ENCODE measurements around the gene PRKG1. TPM values are rescaled to one million over a fixed set of nuclear protein-coding genes. Genes with fewer than 3 reads are reported as not detected.

Gene PRKG1
- total and polyA plus RNA-seq, 7 experiments from 2014 or later = 0.19 TPM; not detected in 6

- ATAC-seq (no peak), DNase-seq (no peak)
- Mint-ChIP-seq H3K9me3 (peaks cover 0 to 2% (median 0%) of the 10 kb centered on the region in 11 donors), H3K4me3 (no peak overlapping the region), H3K27ac (peak overlapping the region in 1 of 9 donors; percentile 10), H3K27me3 (peaks cover 0 to 6% (median 0%) of the 10 kb centered on the region in 5 donors), H3K36me3 (no peaks in the 10 kb centered on the region), H3K4me1 (no peaks in the 10 kb centered on the region)
- Histone ChIP-seq H3K36me3 (ENCODE audit: control insufficient read depth in 2 of 3, insufficient read depth in 3 of 3, low read length in 3 of 3) (no peaks in the 10 kb centered on the region), H3K9me3 (ENCODE audit: control insufficient read depth in 2 of 3, low read length in 3 of 3) (no peaks in the 10 kb centered on the region), H3K27ac (ENCODE audit: low read depth, low read length) (no peak overlapping the region), H3K27me3 (ENCODE audit: control insufficient read depth in 2 of 2, insufficient read depth in 2 of 2, low read length in 2 of 2) (no peaks in the 10 kb centered on the region), H3K4me3 (ENCODE audit: low read length) (no peak overlapping the region), H3K4me1 (ENCODE audit: control insufficient read depth in 2 of 2, insufficient read depth in 2 of 2, low read length in 2 of 2) (no peaks in the 10 kb centered on the region)
- intact Hi-C loops (cut with micrococcal nuclease) = no loop called here
- ChIA-PET CTCF (no interaction called here), POLR2A (no interaction called here)
Measured at GRCh38 chr10:51400392-51401096, 326.3 kb downstream of the PRKG1 start.

GRCh38 chr10:51403521-51403920 lies 329.2 kb downstream of the PRKG1 start:
- H3K27me3 Mint-ChIP-seq = peaks cover 0 to 4% (median 0%) of the 10 kb centered on the region in 5 donors
- DNase-seq (no peak), ATAC-seq (no peak)
- H3K36me3 Mint-ChIP-seq = no peaks in the 10 kb centered on the region
- no peak overlapping the region for H3K4me3 Mint-ChIP-seq
- H3K4me1 Mint-ChIP-seq = no peaks in the 10 kb centered on the region
- ChIA-PET CTCF (no interaction called here), POLR2A (no interaction called here)
- H3K27ac Mint-ChIP-seq = no peak overlapping the region
- Histone ChIP-seq H3K36me3 (ENCODE audit: control insufficient read depth in 2 of 3, insufficient read depth in 3 of 3, low read length in 3 of 3) (no peaks in the 10 kb centered on the region), H3K27ac (ENCODE audit: low read depth, low read length) (no peak overlapping the region), H3K27me3 (ENCODE audit: control insufficient read depth in 2 of 2, insufficient read depth in 2 of 2, low read length in 2 of 2) (no peaks in the 10 kb centered on the region), H3K9me3 (ENCODE audit: control insufficient read depth in 2 of 3, low read length in 3 of 3) (no peaks in the 10 kb centered on the region), H3K4me1 (ENCODE audit: control insufficient read depth in 2 of 2, insufficient read depth in 2 of 2, low read length in 2 of 2) (no peaks in the 10 kb centered on the region), H3K4me3 (ENCODE audit: low read length) (no peak overlapping the region)
- H3K9me3 Mint-ChIP-seq = peaks cover 0 to 2% (median 0%) of the 10 kb centered on the region in 11 donors
- intact Hi-C loops (cut with micrococcal nuclease) = no loop called here

GRCh38 chr10:51405580-51406351 lies 331.5 kb downstream of the PRKG1 start:
- Histone ChIP-seq H3K36me3 (ENCODE audit: control insufficient read depth in 2 of 3, insufficient read depth in 3 of 3, low read length in 3 of 3) (no peaks in the 10 kb centered on the region), H3K4me3 (ENCODE audit: low read length) (no peak overlapping the region), H3K9me3 (ENCODE audit: control insufficient read depth in 2 of 3, low read length in 3 of 3) (no peaks in the 10 kb centered on the region), H3K4me1 (ENCODE audit: control insufficient read depth in 2 of 2, insufficient read depth in 2 of 2, low read length in 2 of 2) (no peaks in the 10 kb centered on the region), H3K27me3 (ENCODE audit: control insufficient read depth in 2 of 2, insufficient read depth in 2 of 2, low read length in 2 of 2) (no peaks in the 10 kb centered on the region), H3K27ac (ENCODE audit: low read depth, low read length) (no peak overlapping the region)
- H3K36me3 Mint-ChIP-seq = no peaks in the 10 kb centered on the region
- ChIA-PET CTCF (no interaction called here), POLR2A (no interaction called here)
- peaks cover 0 to 4% (median 0%) of the 10 kb centered on the region in 5 donors for H3K27me3 Mint-ChIP-seq
- no peaks in the 10 kb centered on the region for H3K4me1 Mint-ChIP-seq
- peaks cover 0 to 3% (median 0%) of the 10 kb centered on the region in 11 donors for H3K9me3 Mint-ChIP-seq
- DNase-seq (no peak), ATAC-seq (no peak)
- no peak overlapping the region for H3K27ac Mint-ChIP-seq
- intact Hi-C loops (cut with micrococcal nuclease) = no loop called here
- no peak overlapping the region for H3K4me3 Mint-ChIP-seq

DNA sequence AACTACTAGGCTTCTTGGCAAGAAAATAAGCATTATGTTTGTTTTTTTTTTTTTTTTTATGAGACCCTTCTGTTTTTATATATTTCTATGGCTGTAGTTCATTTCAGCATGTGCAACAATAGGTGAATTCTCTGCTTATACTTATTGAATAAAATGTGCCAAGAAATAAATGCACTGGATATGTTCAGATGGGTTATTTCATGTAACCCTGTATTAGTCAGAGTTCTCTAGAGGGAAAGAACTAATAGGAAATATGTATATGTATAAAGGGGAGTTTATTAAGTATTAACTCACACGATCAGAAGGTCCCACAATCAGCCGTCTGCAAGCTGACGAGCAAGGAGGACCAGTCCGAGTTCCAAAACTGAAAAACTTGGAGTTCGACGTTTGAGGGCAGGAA lies 332.3 kb downstream of the PRKG1 start:
- Mint-ChIP-seq H3K4me1 (no peaks in the 10 kb centered on the region), H3K27ac (no peak overlapping the region), H3K4me3 (no peak overlapping the region), H3K27me3 (peaks cover 0 to 4% (median 0%) of the 10 kb centered on the region in 5 donors), H3K36me3 (no peaks in the 10 kb centered on the region), H3K9me3 (peaks cover 0 to 3% (median 0%) of the 10 kb centered on the region in 11 donors)
- Histone ChIP-seq H3K4me1 (ENCODE audit: control insufficient read depth in 2 of 2, insufficient read depth in 2 of 2, low read length in 2 of 2) (no peaks in the 10 kb centered on the region), H3K36me3 (ENCODE audit: control insufficient read depth in 2 of 3, insufficient read depth in 3 of 3, low read length in 3 of 3) (no peaks in the 10 kb centered on the region), H3K4me3 (ENCODE audit: low read length) (no peak overlapping the region), H3K27me3 (ENCODE audit: control insufficient read depth in 2 of 2, insufficient read depth in 2 of 2, low read length in 2 of 2) (no peaks in the 10 kb centered on the region), H3K9me3 (ENCODE audit: control insufficient read depth in 2 of 3, low read length in 3 of 3) (no peaks in the 10 kb centered on the region), H3K27ac (ENCODE audit: low read depth, low read length) (no peak overlapping the region)
- DNase-seq (no peak), ATAC-seq (no peak)
- ChIA-PET CTCF (no interaction called here), POLR2A (no interaction called here)
- intact Hi-C loops (cut with micrococcal nuclease) = no loop called here

DNA sequence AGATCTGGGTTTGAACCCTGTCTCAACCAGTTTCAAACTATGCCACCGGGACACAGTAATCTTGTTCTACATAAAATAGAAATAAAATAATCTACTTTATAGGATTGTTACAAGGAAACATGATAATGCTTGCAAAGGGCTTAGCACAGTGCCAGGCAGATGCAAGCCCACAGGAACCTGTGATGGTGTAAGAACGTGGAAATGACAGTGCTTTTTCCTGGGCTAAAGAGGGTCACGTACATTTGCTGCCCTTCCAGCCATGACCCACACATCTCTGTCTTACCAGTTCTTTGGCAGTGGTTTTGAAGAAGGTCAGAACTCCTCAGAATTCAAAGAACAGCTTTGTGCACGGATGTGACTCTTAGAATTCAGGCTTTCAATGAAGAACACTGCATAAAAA lies 342.2 kb downstream of the PRKG1 start:
- Histone ChIP-seq H3K27me3 (ENCODE audit: control insufficient read depth in 2 of 2, insufficient read depth in 2 of 2, low read length in 2 of 2) (no peaks in the 10 kb centered on the region), H3K36me3 (ENCODE audit: control insufficient read depth in 2 of 3, insufficient read depth in 3 of 3, low read length in 3 of 3) (no peaks in the 10 kb centered on the region), H3K9me3 (ENCODE audit: control insufficient read depth in 2 of 3, low read length in 3 of 3) (no peaks in the 10 kb centered on the region), H3K4me1 (ENCODE audit: control insufficient read depth in 2 of 2, insufficient read depth in 2 of 2, low read length in 2 of 2) (no peaks in the 10 kb centered on the region), H3K27ac (ENCODE audit: low read depth, low read length) (no peak overlapping the region), H3K4me3 (ENCODE audit: low read length) (no peak overlapping the region)
- CTCF ChIA-PET = no interaction called here
- ATAC-seq (no peak), DNase-seq (no peak)
- Mint-ChIP-seq H3K9me3 (peaks cover 0 to 2% (median 0%) of the 10 kb centered on the region in 11 donors), H3K4me1 (no peaks in the 10 kb centered on the region), H3K36me3 (no peaks in the 10 kb centered on the region), H3K4me3 (no peak overlapping the region), H3K27me3 (peaks cover 0 to 3% (median 0%) of the 10 kb centered on the region in 5 donors), H3K27ac (no peak overlapping the region)
- POLR2A ChIA-PET = no interaction called here
- intact Hi-C loops (cut with micrococcal nuclease) = no loop called here

- Histone ChIP-seq H3K4me3 (ENCODE audit: low read length) (no peak overlapping the region), H3K36me3 (ENCODE audit: control insufficient read depth in 2 of 3, insufficient read depth in 3 of 3, low read length in 3 of 3) (no peaks in the 10 kb centered on the region), H3K4me1 (ENCODE audit: control insufficient read depth in 2 of 2, insufficient read depth in 2 of 2, low read length in 2 of 2) (no peaks in the 10 kb centered on the region), H3K27ac (ENCODE audit: low read depth, low read length) (no peak overlapping the region), H3K27me3 (ENCODE audit: control insufficient read depth in 2 of 2, insufficient read depth in 2 of 2, low read length in 2 of 2) (no peaks in the 10 kb centered on the region), H3K9me3 (ENCODE audit: control insufficient read depth in 2 of 3, low read length in 3 of 3) (no peaks in the 10 kb centered on the region)
- peaks cover 0 to 2% (median 0%) of the 10 kb centered on the region in 11 donors for H3K9me3 Mint-ChIP-seq
- intact Hi-C loops (cut with micrococcal nuclease) = loop anchor here in 1 of 2 donors (5.0 kb wide), 2 partner anchors 417 to 432 kb away; no protein-coding TSS in a partner anchor
- DNase-seq (no peak), ATAC-seq (no peak)
- H3K27me3 Mint-ChIP-seq = peaks cover 0 to 6% (median 0%) of the 10 kb centered on the region in 5 donors
- no peaks in the 10 kb centered on the region for H3K36me3 Mint-ChIP-seq
- H3K4me3 Mint-ChIP-seq = no peak overlapping the region
- CTCF ChIA-PET = no interaction called here
- POLR2A ChIA-PET = no interaction called here
- no peak overlapping the region for H3K27ac Mint-ChIP-seq
- H3K4me1 Mint-ChIP-seq = peaks cover 0 to 3% (median 0%) of the 10 kb centered on the region in 7 donors
Measured at GRCh38 chr10:51419196-51420093, 345.2 kb downstream of the PRKG1 start.

Measured in naive thymus-derived CD4-positive, alpha-beta T cell (primary cell).